Measurements from ENCODE around the gene RIN3.

DNA sequence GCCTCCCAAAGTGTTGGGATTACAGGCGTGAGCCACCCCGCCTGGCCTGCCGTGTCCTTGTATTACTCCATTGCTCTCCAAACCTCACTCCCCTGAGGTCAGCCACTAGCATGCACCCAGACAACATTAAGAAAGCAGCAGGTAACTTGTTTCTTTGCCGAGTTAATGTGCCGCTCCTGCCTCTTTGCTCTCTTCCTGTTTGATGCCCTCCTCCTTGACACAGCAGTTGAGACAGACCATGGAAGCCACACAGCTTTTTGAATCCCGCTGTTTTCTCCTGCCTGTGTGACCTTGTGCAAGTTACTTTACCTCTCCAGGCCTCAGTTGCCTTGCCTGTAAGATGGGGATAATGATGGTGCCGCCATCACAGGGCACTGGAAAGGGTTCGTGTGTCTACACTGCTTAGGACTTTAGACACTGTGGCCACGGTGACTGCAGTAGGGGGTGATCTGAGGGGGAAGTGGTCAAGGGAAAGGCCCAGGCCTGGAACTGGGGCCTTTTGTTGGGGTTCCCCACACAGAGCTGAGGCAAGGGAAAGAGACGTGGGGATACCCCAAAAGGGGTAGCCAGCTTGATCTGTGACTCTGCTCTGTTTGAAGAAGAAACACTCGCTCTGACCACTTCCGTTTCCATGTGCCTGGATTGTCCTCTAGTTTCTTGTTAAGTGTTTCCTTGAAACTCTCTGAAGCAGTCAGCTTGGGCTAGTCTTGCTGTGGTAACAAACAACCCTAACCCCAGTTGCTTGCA lies 69.3 kb downstream of the RIN3 start:
- TF ChIP-seq, protein P1, sequence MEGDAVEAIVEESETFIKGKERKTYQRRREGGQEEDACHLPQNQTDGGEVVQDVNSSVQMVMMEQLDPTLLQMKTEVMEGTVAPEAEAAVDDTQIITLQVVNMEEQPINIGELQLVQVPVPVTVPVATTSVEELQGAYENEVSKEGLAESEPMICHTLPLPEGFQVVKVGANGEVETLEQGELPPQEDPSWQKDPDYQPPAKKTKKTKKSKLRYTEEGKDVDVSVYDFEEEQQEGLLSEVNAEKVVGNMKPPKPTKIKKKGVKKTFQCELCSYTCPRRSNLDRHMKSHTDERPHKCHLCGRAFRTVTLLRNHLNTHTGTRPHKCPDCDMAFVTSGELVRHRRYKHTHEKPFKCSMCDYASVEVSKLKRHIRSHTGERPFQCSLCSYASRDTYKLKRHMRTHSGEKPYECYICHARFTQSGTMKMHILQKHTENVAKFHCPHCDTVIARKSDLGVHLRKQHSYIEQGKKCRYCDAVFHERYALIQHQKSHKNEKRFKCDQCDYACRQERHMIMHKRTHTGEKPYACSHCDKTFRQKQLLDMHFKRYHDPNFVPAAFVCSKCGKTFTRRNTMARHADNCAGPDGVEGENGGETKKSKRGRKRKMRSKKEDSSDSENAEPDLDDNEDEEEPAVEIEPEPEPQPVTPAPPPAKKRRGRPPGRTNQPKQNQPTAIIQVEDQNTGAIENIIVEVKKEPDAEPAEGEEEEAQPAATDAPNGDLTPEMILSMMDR (IDR thresholded peaks at IDR 0.05 in 8 of 11, conservative IDR thresholded peaks at IDR 0.05 in 3 of 11), result no peak
- TF ChIP-seq POLR2AphosphoS5 (IDR thresholded peaks at IDR 0.05), result no peak

Data from spleen (tissue), 7 donors.